HG03432 (cell line): ENCODE data around the gene MVB12A.
A peak's percentile ranks its signal among the peaks of the same experiment; 100 is the strongest.

Source experiments
- ATAC-seq: cut with Tn5 transposase; IDR thresholded peaks from one replicate; pipeline ENCODE4 v1.9.1; 2021; ENCODE audit warnings: mild to moderate bottlenecking, moderate library complexity; ENCODE audit not compliant: unreplicated experiment

Gene MVB12A

DNA sequence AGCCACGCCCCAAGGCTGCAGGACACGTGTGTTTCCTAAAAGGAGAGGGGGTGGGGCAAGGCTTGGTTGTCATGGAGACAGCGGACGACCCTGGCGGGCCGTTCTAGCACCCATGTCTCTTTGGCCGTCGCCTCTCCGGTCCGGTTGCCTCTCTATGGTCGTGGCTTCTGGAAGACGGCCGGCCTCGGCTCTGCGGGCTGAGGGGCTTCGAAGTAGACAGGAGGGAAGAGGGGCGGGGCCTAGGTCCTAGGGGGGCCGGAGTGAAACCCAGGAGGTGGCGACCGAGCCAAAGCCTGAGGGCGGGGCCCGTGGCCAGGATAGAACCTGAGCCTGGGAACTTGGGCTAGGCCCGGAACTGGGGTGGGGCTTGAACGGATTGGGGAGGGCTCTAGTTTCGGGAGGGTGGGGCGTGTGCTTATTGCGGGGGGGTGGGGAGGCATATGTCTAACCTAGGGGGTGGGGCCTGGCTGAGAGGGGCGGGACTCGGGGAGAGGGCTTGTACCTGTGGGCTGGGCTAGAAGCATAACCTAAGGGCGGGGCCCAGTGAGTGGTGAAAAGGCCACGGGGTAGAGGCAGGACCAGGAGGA lies 49.7 kb downstream of the MVB12A start:
- peak; percentile 57 for ATAC-seq

- peak; percentile 78 for ATAC-seq
Observed at GRCh38 chr19:17470068-17470841, 50.4 kb downstream of the MVB12A start, which contains the start of gene SLC27A1. TSS of gene SLC27A1 (plus strand) at chr19:17470524. CDS start at chr19:17470541, 17 bp downstream.

- ATAC-seq, result no peak
Observed at GRCh38 chr19:17471410-17472125, 51.7 kb downstream of the MVB12A start.

- no peak for ATAC-seq
Observed at GRCh38 chr19:17473041-17473440, 53.2 kb downstream of the MVB12A start.
